ENCODE measurements around the gene EPHA4.

- TF ChIP-seq TEAD4 (IDR thresholded peaks at IDR 0.05) (no peak), NFIC (IDR thresholded peaks at IDR 0.05) (no peak), TAF1 (IDR thresholded peaks at IDR 0.05; ENCODE audit: low read depth) (no peak), TCF12 (IDR thresholded peaks at IDR 0.05; ENCODE audit: low read depth) (no peak), REST (IDR thresholded peaks at IDR 0.05; ENCODE audit: low read depth) (no peak), EP300 (IDR thresholded peaks at IDR 0.05; ENCODE audit: borderline replicate concordance) (no peak), YY1 (IDR thresholded peaks at IDR 0.05; ENCODE audit: low read depth) (no peak), ZBTB7A (IDR thresholded peaks at IDR 0.05; ENCODE audit: low read depth) (no peak), RAD21 (IDR thresholded peaks at IDR 0.05; ENCODE audit: low read depth) (no peak), FOXM1 (IDR thresholded peaks at IDR 0.05; ENCODE audit: borderline replicate concordance, low read depth) (no peak), EGR1 (IDR thresholded peaks at IDR 0.05) (no peak), USF1 (IDR thresholded peaks at IDR 0.05) (no peak), CEBPB (IDR thresholded peaks at IDR 0.05) (no peak)
Observed at GRCh38 chr2:221610255-221610654, 38.2 kb upstream of the EPHA4 start.
